CD14-positive monocyte (primary cell): ENCODE results near the gene MED29. TPM values are rescaled to one million over a fixed set of nuclear protein-coding genes. Genes with fewer than 3 reads are reported as not detected.

Experiments used
- DNase-seq, 3 donors: peaks; one replicate each; pipeline ENCODE4 v3.0.0-alpha.2; 2011 to 2022
- H2AFZ ChIP-seq: 2 replicates; pipeline ENCODE4 v1.6.0; 2012; ENCODE audit warnings: mild to moderate bottlenecking, low read depth, low read length, inconsistent platforms; ENCODE audit not compliant: insufficient read depth, poor library complexity, severe bottlenecking
- H3K27ac ChIP-seq, 2 donors: 1 replicate in 1 of 2; 2 replicates in 1 of 2; pipeline ENCODE4 v1.5.1; 2012 to 2013; ENCODE audit warnings: low read length in 2 of 2, control low read depth in 1 of 2, inconsistent platforms in 1 of 2, low read depth in 1 of 2, mild to moderate bottlenecking in 1 of 2
- H3K27me3 ChIP-seq, 2 donors: one replicate each; pipeline versions ENCODE4 v1.6.0 to v1.6.1; 2011 to 2013; ENCODE audit warnings: low read length in 2 of 2; ENCODE audit not compliant: control insufficient read depth in 2 of 2, insufficient read depth in 2 of 2
- H3K36me3 ChIP-seq, 2 donors: replicated peaks in 1 of 2; 1 replicate in 1 of 2; 2 replicates in 1 of 2; pipeline versions ENCODE4 v1.5.1 to v1.6.1; 2012 to 2013; ENCODE audit warnings: low read length in 2 of 2, control low read depth in 1 of 2, inconsistent platforms in 1 of 2, mild to moderate bottlenecking in 1 of 2; ENCODE audit not compliant: insufficient read depth in 2 of 2, control insufficient read depth in 1 of 2
- H3K4me1 ChIP-seq, 2 donors: 1 replicate in 1 of 2; 2 replicates in 1 of 2; pipeline versions ENCODE4 v1.5.1 to v1.6.1; 2012 to 2013; ENCODE audit warnings: low read length in 2 of 2, control low read depth in 1 of 2, inconsistent platforms in 1 of 2, mild to moderate bottlenecking in 1 of 2, moderate library complexity in 1 of 2; ENCODE audit not compliant: insufficient read depth in 2 of 2, control insufficient read depth in 1 of 2
- H3K4me2 ChIP-seq: replicated peaks from 2 replicates; pipeline ENCODE3; 2012; ENCODE audit warnings: low read length, moderate library complexity, mild to moderate bottlenecking; ENCODE audit not compliant: poor library complexity, severe bottlenecking; ENCODE audit errors: extremely low read depth
- H3K4me3 ChIP-seq, 3 experiments: fragments of 200-600 bp in 1 of 3; sonication (generic) in 1 of 3; replicated peaks in 1 of 3; 1 replicate in 2 of 3; 2 replicates in 1 of 3; pipeline ENCODE4 v1.5.1; 2011 to 2013; ENCODE audit warnings: low read length in 3 of 3, mild to moderate bottlenecking in 3 of 3, control low read depth in 2 of 3, low read depth in 2 of 3, inconsistent platforms in 1 of 3, moderate library complexity in 1 of 3
- H3K79me2 ChIP-seq: 2 replicates; pipeline ENCODE4 v1.6.0; 2012; ENCODE audit warnings: mild to moderate bottlenecking, control low read depth, inconsistent platforms, low read length, moderate library complexity; ENCODE audit not compliant: insufficient read depth
- H3K9ac ChIP-seq: 2 replicates; pipeline ENCODE4 v1.6.0; 2017; ENCODE audit warnings: low read length, mild to moderate bottlenecking; ENCODE audit not compliant: insufficient read depth, poor library complexity, severe bottlenecking
- H3K9me3 ChIP-seq, 2 donors: replicated peaks in 1 of 2; 1 replicate in 1 of 2; 2 replicates in 1 of 2; pipeline versions ENCODE4 v1.5.1 to v1.6.1; 2012 to 2013; ENCODE audit warnings: low read length in 2 of 2, control low read depth in 1 of 2; ENCODE audit not compliant: control insufficient read depth in 1 of 2, insufficient read depth in 1 of 2
- H4K20me1 ChIP-seq: 2 replicates; pipeline ENCODE4 v1.6.0; 2012; ENCODE audit warnings: mild to moderate bottlenecking, low read length, control low read depth, moderate library complexity; ENCODE audit not compliant: insufficient read depth
- H3K27ac Mint-ChIP-seq, 7 donors: one replicate each; pipeline ENCODE4 v1.8.0; 2020; ENCODE audit warnings: mild to moderate bottlenecking in 7 of 7, mixed read lengths in 7 of 7, moderate library complexity in 6 of 7, inconsistent platforms in 2 of 7
- H3K27me3 Mint-ChIP-seq, 3 donors: one replicate each; pipeline ENCODE4 v1.8.0; 2021 to 2022; ENCODE audit warnings: low read depth in 3 of 3, mild to moderate bottlenecking in 3 of 3, mixed read lengths in 3 of 3, moderate library complexity in 3 of 3, inconsistent platforms in 1 of 3
- H3K36me3 Mint-ChIP-seq, 2 donors: one replicate each; pipeline ENCODE4 v1.8.0; 2020; ENCODE audit warnings: mixed read lengths in 2 of 2, inconsistent platforms in 1 of 2, mild to moderate bottlenecking in 1 of 2
- H3K4me1 Mint-ChIP-seq: one replicate; pipeline ENCODE4 v1.8.0; 2020; ENCODE audit warnings: mild to moderate bottlenecking, mixed read lengths
- H3K4me3 Mint-ChIP-seq, 2 donors: one replicate each; pipeline ENCODE4 v1.8.0; 2020; ENCODE audit warnings: mild to moderate bottlenecking in 2 of 2, mixed read lengths in 2 of 2, moderate library complexity in 1 of 2
- H3K9me3 Mint-ChIP-seq, 7 donors: one replicate each; pipeline ENCODE4 v1.8.0; 2020 to 2022; ENCODE audit warnings: mixed read lengths in 7 of 7, mild to moderate bottlenecking in 6 of 7, moderate library complexity in 6 of 7, inconsistent platforms in 2 of 7
- WGBS: methylation state at CpG from one replicate; pipeline ENCODE4 v1.1.5; 2013; ENCODE audit warnings: missing lambda C conversion rate; ENCODE audit not compliant: insufficient coverage; 5-methylcytosine and 5-hydroxymethylcytosine counted together
- intact Hi-C, 2 donors: fragments of 100-400 bp; cut with micrococcal nuclease; formaldehyde crosslinking; loops; one replicate each; pipeline versions ENCODE4 v1.15.0 to v1.15.1; 2023
- polyA plus RNA-seq, 3 donors: library from polyadenylated mRNA; depleted of rRNA in 1 of 3; unstranded in 2 of 3; stranded (reverse) in 1 of 3; fragments of 300-500 nt in 2 of 3; fragments of >200 nt in 1 of 3; fragmentation: Illumina TruSeq in 2 of 3; gene quantifications; 1 replicate in 2 of 3; 2 replicates in 1 of 3; pipeline ENCODE4 v1.2.3, GENCODE V29; 2012 to 2021
- TF ChIP-seq, protein P1 (sequence below): fragments of 200-600 bp; IDR thresholded peaks from one replicate; pipeline ENCODE4 v1.8.0; 2022; ENCODE audit warnings: antibody characterized with exemption, mild to moderate bottlenecking

MED29 gene
- polyA plus RNA-seq, 3 donors = 35.8 to 38.2 (median 37.0) TPM

DNA sequence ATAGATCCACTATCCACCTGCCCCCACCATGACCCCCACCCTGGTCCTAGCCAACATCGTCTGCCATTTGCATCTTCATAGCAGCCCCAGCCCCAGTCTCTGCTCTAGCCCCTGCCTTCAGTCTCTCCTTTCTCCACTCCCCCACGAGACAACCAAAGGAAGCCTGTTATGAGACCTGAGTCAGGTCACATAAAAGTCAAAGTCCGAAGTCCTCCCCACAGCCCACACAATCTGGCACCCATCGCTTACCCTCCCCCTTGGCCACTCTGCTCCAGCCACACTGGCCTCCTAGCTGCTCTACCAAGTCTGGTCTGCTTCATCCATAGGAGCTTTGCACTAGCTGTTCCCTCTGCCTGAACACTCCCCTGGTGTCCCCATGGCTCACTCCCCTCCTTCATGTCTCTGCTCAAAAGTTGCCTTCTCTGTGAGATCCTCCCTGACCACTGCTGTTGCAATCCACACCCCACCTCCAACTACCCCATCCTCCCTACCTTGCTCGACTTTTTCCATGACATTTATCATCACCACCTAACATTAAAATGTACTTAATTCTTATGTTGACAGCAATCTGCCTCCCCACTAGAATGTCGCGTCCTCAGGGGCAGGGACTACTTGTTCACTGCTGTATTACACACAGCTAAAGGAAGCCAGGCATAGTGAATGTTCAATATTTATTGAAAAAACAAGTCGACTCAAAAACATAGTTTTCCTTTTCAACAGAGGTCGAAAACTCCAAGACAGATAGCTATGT, 20.1 kb downstream of the MED29 start:
- Histone ChIP-seq H3K36me3 (peaks cover 23 to 26% of the 10 kb centered on the region in 2 donors), H3K9me3 (no peaks in the 10 kb centered on the region), H3K27ac (peak overlapping the region; percentile 98 to 99), H2AFZ (no peak overlapping the region), H4K20me1 (peaks cover 83% of the 10 kb centered on the region), H3K4me3 (peak overlapping the region; percentile 89 to 96 (median 91)), H3K4me2 (peak overlapping the region; percentile 83), H3K79me2 (peaks cover 61% of the 10 kb centered on the region), H3K9ac (peak overlapping the region; percentile 100), H3K27me3 (no peaks in the 10 kb centered on the region), H3K4me1 (peaks cover 27 to 31% of the 10 kb centered on the region in 2 donors)
- peaks cover 2 to 36% (median 10%) of the 10 kb centered on the region in 3 donors for H3K27me3 Mint-ChIP-seq
- H3K9me3 Mint-ChIP-seq = peaks cover 6 to 27% (median 19%) of the 10 kb centered on the region in 7 donors
- TF ChIP-seq, protein P1, sequence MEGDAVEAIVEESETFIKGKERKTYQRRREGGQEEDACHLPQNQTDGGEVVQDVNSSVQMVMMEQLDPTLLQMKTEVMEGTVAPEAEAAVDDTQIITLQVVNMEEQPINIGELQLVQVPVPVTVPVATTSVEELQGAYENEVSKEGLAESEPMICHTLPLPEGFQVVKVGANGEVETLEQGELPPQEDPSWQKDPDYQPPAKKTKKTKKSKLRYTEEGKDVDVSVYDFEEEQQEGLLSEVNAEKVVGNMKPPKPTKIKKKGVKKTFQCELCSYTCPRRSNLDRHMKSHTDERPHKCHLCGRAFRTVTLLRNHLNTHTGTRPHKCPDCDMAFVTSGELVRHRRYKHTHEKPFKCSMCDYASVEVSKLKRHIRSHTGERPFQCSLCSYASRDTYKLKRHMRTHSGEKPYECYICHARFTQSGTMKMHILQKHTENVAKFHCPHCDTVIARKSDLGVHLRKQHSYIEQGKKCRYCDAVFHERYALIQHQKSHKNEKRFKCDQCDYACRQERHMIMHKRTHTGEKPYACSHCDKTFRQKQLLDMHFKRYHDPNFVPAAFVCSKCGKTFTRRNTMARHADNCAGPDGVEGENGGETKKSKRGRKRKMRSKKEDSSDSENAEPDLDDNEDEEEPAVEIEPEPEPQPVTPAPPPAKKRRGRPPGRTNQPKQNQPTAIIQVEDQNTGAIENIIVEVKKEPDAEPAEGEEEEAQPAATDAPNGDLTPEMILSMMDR = no peak
- peaks cover 40 to 56% of the 10 kb centered on the region in 2 donors for H3K36me3 Mint-ChIP-seq
- whole genome bisulfite sequencing = 37% methylated on average over 5 of the region's 9 CpGs
- intact Hi-C loops = no loop called here
- H3K27ac Mint-ChIP-seq = peak overlapping the region; percentile 96 to 100 (median 98)
- DNase-seq = peak; percentile 66 to 82 (median 73)
- peak overlapping the region; percentile 91 to 99 for H3K4me3 Mint-ChIP-seq
- peaks cover 27% of the 10 kb centered on the region for H3K4me1 Mint-ChIP-seq

DNA sequence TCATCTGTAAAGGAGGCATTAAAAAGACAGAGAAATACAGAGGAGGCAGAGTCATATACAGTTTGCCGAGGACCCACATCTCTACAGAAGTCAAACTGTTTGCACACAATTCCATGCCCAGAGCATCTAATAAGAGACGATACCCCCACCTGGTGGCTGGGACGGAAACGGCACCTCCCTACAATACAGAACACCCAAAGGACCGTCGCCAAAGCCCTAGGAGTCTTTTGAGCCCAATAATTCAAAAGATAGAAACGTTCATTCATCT, 20.6 kb downstream of the MED29 start:
- Mint-ChIP-seq H3K36me3 (peaks cover 39 to 55% of the 10 kb centered on the region in 2 donors), H3K27me3 (peaks cover 2 to 36% (median 10%) of the 10 kb centered on the region in 3 donors), H3K4me1 (peaks cover 26% of the 10 kb centered on the region), H3K4me3 (peak overlapping the region; percentile 91 to 99), H3K9me3 (peaks cover 6 to 27% (median 18%) of the 10 kb centered on the region in 7 donors), H3K27ac (peak overlapping the region; percentile 96 to 100 (median 98))
- Histone ChIP-seq H3K36me3 (peaks cover 22 to 31% of the 10 kb centered on the region in 2 donors), H3K4me2 (peak overlapping the region; percentile 83), H2AFZ (no peak overlapping the region), H4K20me1 (peaks cover 85% of the 10 kb centered on the region), H3K9ac (peak overlapping the region; percentile 100), H3K4me1 (peaks cover 27 to 31% of the 10 kb centered on the region in 2 donors), H3K79me2 (peaks cover 56% of the 10 kb centered on the region), H3K4me3 (peak overlapping the region; percentile 89 to 96 (median 91)), H3K27me3 (no peaks in the 10 kb centered on the region), H3K9me3 (no peaks in the 10 kb centered on the region), H3K27ac (peak overlapping the region; percentile 98 to 99)
- WGBS = 0% methylated on average over 2 of the region's 7 CpGs
- intact Hi-C loops = loop anchor here (2.0 kb wide), 2 partner anchors 13 to 19 kb away; no protein-coding TSS in a partner anchor
- TF ChIP-seq, protein P1 = peak; percentile 82
- DNase-seq = peak; percentile 92 to 96 (median 95)
